Measurements from ENCODE around the gene PLEKHG1.

Gene PLEKHG1

GRCh38 chr6:150606168-150606591 is 6.5 kb downstream of the PLEKHG1 start:
- TF ChIP-seq NFRKB (IDR thresholded peaks at IDR 0.05) (no peak), SUZ12 (IDR thresholded peaks at IDR 0.05) (no peak), L3MBTL2 (conservative IDR thresholded peaks at IDR 0.05) (no peak)
- ChIA-PET POLR2A (interaction anchor here (1.3 kb wide), 1 partner anchor 9 kb away, joined by 3 read pairs; no protein-coding TSS in a partner anchor), CTCF (interaction anchor here (1.3 kb wide), 1 partner anchor 188 kb away, joined by 3 read pairs; no protein-coding TSS in a partner anchor)
- no peak for DNase-seq (ENCODE audit: extremely low spot score)

- no peak for TF ChIP-seq CTBP1 (IDR thresholded peaks at IDR 0.05; ENCODE audit: borderline replicate concordance)
- no peak for TF ChIP-seq SP1 (IDR thresholded peaks at IDR 0.05)
- no peak for TF ChIP-seq TARDBP (IDR thresholded peaks at IDR 0.05)
- TF ChIP-seq FOXM1 (IDR thresholded peaks at IDR 0.05; ENCODE audit: borderline replicate concordance): no peak
- TF ChIP-seq FOXA1 (IDR thresholded peaks at IDR 0.05): no peak
- no peak for TF ChIP-seq ARNT (IDR thresholded peaks at IDR 0.05)
- no peak for TF ChIP-seq LEF1 (IDR thresholded peaks at IDR 0.05; ENCODE audit: borderline replicate concordance)
- no peak for TF ChIP-seq FOXK2 (IDR thresholded peaks at IDR 0.05)
- no peak for TF ChIP-seq SUZ12 (IDR thresholded peaks at IDR 0.05)
- TF ChIP-seq L3MBTL2 (conservative IDR thresholded peaks at IDR 0.05): no peak
- TF ChIP-seq PKNOX1 (IDR thresholded peaks at IDR 0.05): no peak
These were observed 7.1 kb downstream of the PLEKHG1 start for GRCh38 chr6:150606647-150607328.

GRCh38 chr6:150607329-150607650 is 7.6 kb downstream of the PLEKHG1 start:
- CTCF ChIA-PET: no interaction called here
- POLR2A ChIA-PET: interaction anchor here (1.3 kb wide), 1 partner anchor 8 kb away, joined by 3 read pairs; no protein-coding TSS in a partner anchor

More at GRCh38 chr6:150606647-150607328, 7.1 kb downstream of the PLEKHG1 start:
- ChIA-PET POLR2A (interaction anchor here (1.3 kb wide), 1 partner anchor 9 kb away, joined by 3 read pairs; no protein-coding TSS in a partner anchor), CTCF (interaction anchor here (1.3 kb wide), 1 partner anchor 188 kb away, joined by 3 read pairs; no protein-coding TSS in a partner anchor)
- no peak for DNase-seq (ENCODE audit: extremely low spot score)

GRCh38 chr6:150610584-150610983 is 10.9 kb downstream of the PLEKHG1 start:
- DNase-seq (ENCODE audit: extremely low spot score): no peak
- CTCF ChIA-PET: no interaction called here
- POLR2A ChIA-PET: interaction anchor here (1.9 kb wide), 1 partner anchor 10 kb away, joined by 10 read pairs; no protein-coding TSS in a partner anchor
- TF ChIP-seq FOXM1 (IDR thresholded peaks at IDR 0.05; ENCODE audit: borderline replicate concordance) (no peak), NFRKB (IDR thresholded peaks at IDR 0.05) (no peak), TARDBP (IDR thresholded peaks at IDR 0.05) (no peak), FOXK2 (IDR thresholded peaks at IDR 0.05) (no peak), L3MBTL2 (conservative IDR thresholded peaks at IDR 0.05) (no peak), SP1 (IDR thresholded peaks at IDR 0.05) (no peak), BHLHE40 (IDR thresholded peaks at IDR 0.05; ENCODE audit: borderline replicate concordance) (no peak), HDGF (IDR thresholded peaks at IDR 0.05; ENCODE audit: borderline replicate concordance) (no peak), ELF4 (IDR thresholded peaks at IDR 0.05) (no peak), ARNT (IDR thresholded peaks at IDR 0.05) (no peak), SUZ12 (IDR thresholded peaks at IDR 0.05) (no peak), FOXA1 (IDR thresholded peaks at IDR 0.05) (no peak)

More at GRCh38 chr6:150607329-150607650, 7.6 kb downstream of the PLEKHG1 start:
- DNase-seq (ENCODE audit: extremely low spot score): no peak
- no peak for TF ChIP-seq NFRKB (IDR thresholded peaks at IDR 0.05)
- no peak for TF ChIP-seq SUZ12 (IDR thresholded peaks at IDR 0.05)
- TF ChIP-seq TARDBP (IDR thresholded peaks at IDR 0.05): no peak
- TF ChIP-seq SP1 (IDR thresholded peaks at IDR 0.05): no peak
- TF ChIP-seq HDGF (IDR thresholded peaks at IDR 0.05; ENCODE audit: borderline replicate concordance): no peak
- no peak for TF ChIP-seq BHLHE40 (IDR thresholded peaks at IDR 0.05; ENCODE audit: borderline replicate concordance)
- no peak for TF ChIP-seq PKNOX1 (IDR thresholded peaks at IDR 0.05)

- ChIA-PET CTCF (no interaction called here), POLR2A (no interaction called here)
- TF ChIP-seq SUZ12 (IDR thresholded peaks at IDR 0.05) (no peak), ARNT (IDR thresholded peaks at IDR 0.05) (no peak), LEF1 (IDR thresholded peaks at IDR 0.05; ENCODE audit: borderline replicate concordance) (no peak), FOXA1 (IDR thresholded peaks at IDR 0.05) (no peak), HDGF (IDR thresholded peaks at IDR 0.05; ENCODE audit: borderline replicate concordance) (no peak), SP1 (IDR thresholded peaks at IDR 0.05) (no peak), L3MBTL2 (conservative IDR thresholded peaks at IDR 0.05) (no peak), ELF4 (IDR thresholded peaks at IDR 0.05) (no peak), BHLHE40 (IDR thresholded peaks at IDR 0.05; ENCODE audit: borderline replicate concordance) (no peak), NFRKB (IDR thresholded peaks at IDR 0.05) (no peak), ZNF384 (IDR thresholded peaks at IDR 0.05) (no peak), FOXM1 (IDR thresholded peaks at IDR 0.05; ENCODE audit: borderline replicate concordance) (no peak), PKNOX1 (IDR thresholded peaks at IDR 0.05) (no peak), CTBP1 (IDR thresholded peaks at IDR 0.05; ENCODE audit: borderline replicate concordance) (no peak), FOXK2 (IDR thresholded peaks at IDR 0.05) (no peak), TARDBP (IDR thresholded peaks at IDR 0.05) (no peak)
- no peak for DNase-seq (ENCODE audit: extremely low spot score)
These were observed 13.6 kb downstream of the PLEKHG1 start for GRCh38 chr6:150613269-150613668.

GRCh38 chr6:150615967-150616366 is 16.3 kb downstream of the PLEKHG1 start:
- TF ChIP-seq FOXA1 (IDR thresholded peaks at IDR 0.05) (no peak), PKNOX1 (IDR thresholded peaks at IDR 0.05) (no peak), HDGF (IDR thresholded peaks at IDR 0.05; ENCODE audit: borderline replicate concordance) (no peak), L3MBTL2 (conservative IDR thresholded peaks at IDR 0.05) (no peak), CTBP1 (IDR thresholded peaks at IDR 0.05; ENCODE audit: borderline replicate concordance) (no peak), LEF1 (IDR thresholded peaks at IDR 0.05; ENCODE audit: borderline replicate concordance) (no peak), SUZ12 (IDR thresholded peaks at IDR 0.05) (no peak)

More at GRCh38 chr6:150615967-150616366, 16.3 kb downstream of the PLEKHG1 start:
- DNase-seq (ENCODE audit: extremely low spot score): no peak
- ChIA-PET POLR2A (interaction anchor here (0.8 kb wide), 1 partner anchor 9 kb away, joined by 3 read pairs; no protein-coding TSS in a partner anchor), CTCF (interaction anchor here (0.8 kb wide), 1 partner anchor 16 kb away, joined by 7 read pairs; no protein-coding TSS in a partner anchor)

All from HEK293T (cell line).